Hepatocyte (in vitro differentiated cells): ENCODE measurements around the gene MAD2L2. TPM values are rescaled to one million over a fixed set of nuclear protein-coding genes. Genes with fewer than 3 reads are reported as not detected.

Experiments used
- DNase-seq: peaks from one replicate; pipeline ENCODE4 v3.0.0-alpha.2; 2016; ENCODE audit warnings: low spot score
- H2AFZ ChIP-seq: fragments of 200-600 bp; sonication (generic); 2 replicates; pipeline ENCODE4 v1.6.0; 2016; ENCODE audit warnings: antibody characterized with exemption, mild to moderate bottlenecking
- H3K27ac ChIP-seq: fragments of 200-600 bp; sonication (generic); 2 replicates; pipeline ENCODE4 v1.5.1; 2016; ENCODE audit warnings: mild to moderate bottlenecking
- H3K27me3 ChIP-seq: fragments of 200-600 bp; sonication (generic); 2 replicates; pipeline ENCODE4 v1.6.1; 2016
- H3K36me3 ChIP-seq: fragments of 200-600 bp; sonication (generic); replicated peaks from 2 replicates; pipeline ENCODE4 v1.5.1; 2016; ENCODE audit warnings: low read depth; ENCODE audit not compliant: insufficient read depth
- H3K4me1 ChIP-seq: fragments of 200-600 bp; sonication (generic); 2 replicates; pipeline ENCODE4 v1.5.1; 2016; ENCODE audit warnings: mild to moderate bottlenecking, moderate library complexity; ENCODE audit not compliant: insufficient read depth
- H3K4me2 ChIP-seq: fragments of 200-600 bp; sonication (generic); 2 replicates; pipeline ENCODE4 v1.6.0; 2016
- H3K4me3 ChIP-seq: fragments of 200-600 bp; sonication (generic); 2 replicates; pipeline ENCODE4 v1.5.1; 2016; ENCODE audit warnings: mild to moderate bottlenecking
- H3K79me2 ChIP-seq: fragments of 200-600 bp; sonication (generic); 2 replicates; pipeline ENCODE4 v1.6.0; 2017; ENCODE audit warnings: mild to moderate bottlenecking
- H3K9me2 ChIP-seq: fragments of 200-600 bp; sonication (generic); replicated peaks from 2 replicates; pipeline ENCODE4 v1.6.0; 2017; ENCODE audit warnings: mild to moderate bottlenecking; ENCODE audit not compliant: insufficient read depth
- H3K9me3 ChIP-seq: fragments of 200-600 bp; sonication (generic); 2 replicates; pipeline ENCODE4 v1.5.1; 2016; ENCODE audit warnings: low read depth, mild to moderate bottlenecking
- H4K20me1 ChIP-seq: fragments of 200-600 bp; sonication (generic); 2 replicates; pipeline ENCODE4 v1.6.0; 2016; ENCODE audit warnings: mild to moderate bottlenecking; ENCODE audit not compliant: insufficient read depth, poor library complexity, severe bottlenecking
- CTCF ChIP-seq: fragments of 200-600 bp; sonication (generic); IDR thresholded peaks from 2 replicates; pipeline ENCODE4 v1.5.1; 2016; ENCODE audit warnings: antibody characterized with exemption, mild to moderate bottlenecking; ENCODE audit not compliant: poor library complexity
- EZH2 ChIP-seq: fragments of 200-600 bp; sonication (generic); IDR thresholded peaks from 2 replicates; pipeline ENCODE4 v1.6.1; 2016; ENCODE audit warnings: antibody characterized with exemption, mild to moderate bottlenecking, borderline replicate concordance
- EZH2phosphoT487 ChIP-seq: fragments of 200-600 bp; sonication (generic); IDR thresholded peaks from one replicate; pipeline ENCODE4 v1.6.1; 2018; ENCODE audit warnings: antibody characterized with exemption, mild to moderate bottlenecking, low read depth, moderate library complexity; ENCODE audit not compliant: unreplicated experiment, severe bottlenecking
- WGBS: methylation state at CpG from one replicate; pipeline ENCODE4 v1.1.6; 2016; ENCODE audit warnings: low lambda C conversion rate; ENCODE audit errors: missing lambda C conversion rate; 5-methylcytosine and 5-hydroxymethylcytosine counted together
- polyA plus RNA-seq: library from polyadenylated mRNA; unstranded; fragments of >200 nt; fragmentation: Nextera tagmentation; extraction: Ambion mirVana; gene quantifications from 2 replicates; pipeline ENCODE4 v1.2.1, GENCODE V29; 2016
- total RNA-seq: library from RNA; depleted of rRNA; stranded (reverse); fragments of >200 nt; gene quantifications from 2 replicates; pipeline ENCODE4 v1.2.3, GENCODE V29; 2014

MAD2L2 gene
- total and polyA plus RNA-seq, 2 experiments from 2014 or later: 40.6 to 63.2 TPM

DNA sequence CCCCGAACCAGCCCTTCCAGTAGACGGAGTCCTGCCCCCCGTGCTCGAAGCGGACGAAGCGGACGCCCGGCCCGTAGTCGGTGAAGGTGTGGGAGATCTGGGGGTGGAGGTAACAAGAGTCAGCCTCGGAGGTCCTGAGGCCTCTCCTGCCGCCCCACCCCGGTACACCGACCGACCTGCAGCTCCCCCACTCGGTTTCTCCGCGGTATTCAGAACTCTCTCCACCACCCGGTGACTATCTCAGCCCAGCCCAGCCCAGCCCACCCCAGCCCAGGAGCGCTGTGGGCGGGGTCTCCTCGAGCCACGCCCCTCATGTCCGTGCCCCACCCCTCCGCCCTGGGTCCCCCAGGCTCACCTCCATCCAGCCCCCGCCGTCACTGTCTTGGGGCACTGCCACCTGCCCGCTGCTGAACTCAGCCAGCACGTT is 32.2 kb downstream of the MAD2L2 start:
- H4K20me1 ChIP-seq: no peaks in the 10 kb centered on the region
- no peak overlapping the region for H3K4me3 ChIP-seq
- H3K27ac ChIP-seq: no peak overlapping the region
- TF ChIP-seq EZH2phosphoT487: no peak
- TF ChIP-seq CTCF: no peak
- TF ChIP-seq EZH2: no peak
- peak; percentile 51 for DNase-seq
- H3K4me1 ChIP-seq: peaks cover 8% of the 10 kb centered on the region
- peaks cover 20% of the 10 kb centered on the region for H3K79me2 ChIP-seq
- no peaks in the 10 kb centered on the region for H3K36me3 ChIP-seq
- H3K9me3 ChIP-seq: no peaks in the 10 kb centered on the region
- H3K9me2 ChIP-seq: no peaks in the 10 kb centered on the region
- no peaks in the 10 kb centered on the region for H3K27me3 ChIP-seq
- no peak overlapping the region for H2AFZ ChIP-seq
- H3K4me2 ChIP-seq: peak overlapping the region; percentile 25
- 35% methylated on average over 19 of the region's 30 CpGs for WGBS

GRCh38 chr1:11648039-11648438 is 32.9 kb downstream of the MAD2L2 start:
- Histone ChIP-seq H3K4me3 (no peak overlapping the region), H3K9me3 (no peaks in the 10 kb centered on the region), H4K20me1 (no peaks in the 10 kb centered on the region), H3K27me3 (no peaks in the 10 kb centered on the region), H3K27ac (no peak overlapping the region), H2AFZ (no peak overlapping the region), H3K4me2 (no peak overlapping the region), H3K36me3 (no peaks in the 10 kb centered on the region), H3K79me2 (peaks cover 20% of the 10 kb centered on the region), H3K9me2 (no peaks in the 10 kb centered on the region), H3K4me1 (peaks cover 8% of the 10 kb centered on the region)
- TF ChIP-seq EZH2 (no peak), CTCF (no peak), EZH2phosphoT487 (no peak)
- DNase-seq: no peak
- 87% methylated on average over 6 of the region's 6 CpGs for WGBS

- no peaks in the 10 kb centered on the region for H3K9me3 ChIP-seq
- H3K27me3 ChIP-seq: no peaks in the 10 kb centered on the region
- H2AFZ ChIP-seq: no peak overlapping the region
- WGBS: 93% methylated on average over 7 of the region's 7 CpGs
- peaks cover 8% of the 10 kb centered on the region for H3K4me1 ChIP-seq
- no peaks in the 10 kb centered on the region for H4K20me1 ChIP-seq
- no peak overlapping the region for H3K27ac ChIP-seq
- peaks cover 15% of the 10 kb centered on the region for H3K79me2 ChIP-seq
- H3K36me3 ChIP-seq: no peaks in the 10 kb centered on the region
- no peak overlapping the region for H3K4me2 ChIP-seq
- no peak overlapping the region for H3K4me3 ChIP-seq
- TF ChIP-seq EZH2 (no peak), EZH2phosphoT487 (no peak), CTCF (no peak)
- no peaks in the 10 kb centered on the region for H3K9me2 ChIP-seq
- DNase-seq: no peak
These were observed 33.6 kb downstream of the MAD2L2 start for GRCh38 chr1:11647333-11647732.

- H3K4me2 ChIP-seq: no peak overlapping the region
These were observed 34.6 kb downstream of the MAD2L2 start for GRCh38 chr1:11646317-11646716.

More at GRCh38 chr1:11646317-11646716, 34.6 kb downstream of the MAD2L2 start:
- Histone ChIP-seq H3K4me3 (no peak overlapping the region), H3K79me2 (peaks cover 5% of the 10 kb centered on the region), H3K9me3 (no peaks in the 10 kb centered on the region), H3K4me1 (peaks cover 8% of the 10 kb centered on the region), H2AFZ (no peak overlapping the region), H4K20me1 (no peaks in the 10 kb centered on the region), H3K9me2 (no peaks in the 10 kb centered on the region), H3K27me3 (no peaks in the 10 kb centered on the region), H3K36me3 (no peaks in the 10 kb centered on the region), H3K27ac (no peak overlapping the region)
- TF ChIP-seq EZH2phosphoT487 (no peak), CTCF (no peak), EZH2 (no peak)
- WGBS: 86% methylated on average over 9 of the region's 9 CpGs
- no peak for DNase-seq
